ENCODE measurements around the gene ORM1.

The ORM1 gene

DNA sequence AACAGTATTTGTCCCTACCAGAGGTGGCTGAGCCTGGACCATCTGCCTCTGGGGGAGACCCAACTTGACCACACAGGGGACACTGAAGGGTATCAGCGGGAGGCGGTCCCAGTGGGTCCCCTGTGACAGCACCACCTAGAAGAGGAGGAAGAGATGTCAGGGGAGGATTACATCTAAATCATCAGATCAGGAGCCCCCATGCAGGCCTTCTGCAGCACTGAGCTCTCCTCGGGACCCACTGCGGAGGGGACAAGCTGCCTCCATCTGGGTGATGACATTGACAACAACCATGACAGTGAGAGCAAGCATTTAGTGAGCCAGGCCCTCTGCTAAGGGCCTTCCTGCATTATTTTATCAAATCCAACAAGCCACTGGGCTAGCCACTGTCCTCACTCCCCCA lies 19.1 kb downstream of the ORM1 start:
- no peak overlapping the region for H3K4me3 ChIP-seq (ENCODE audit: low read depth, low read length)
- TF ChIP-seq CTCF (IDR thresholded peaks at IDR 0.05; ENCODE audit: low read depth, low read length, missing control alignments) = no peak
- in situ Hi-C loops (cut with HindIII; ENCODE audit: low sequenced_read_pairs) = no loop called here
- DNase-seq (ENCODE audit: low read depth) = no peak

GRCh38 chr9:114342755-114343440 lies 20.0 kb downstream of the ORM1 start:
- in situ Hi-C loops (cut with HindIII; ENCODE audit: low sequenced_read_pairs) = no loop called here
- DNase-seq (ENCODE audit: low read depth) = no peak
- no peak overlapping the region for H3K4me3 ChIP-seq (ENCODE audit: low read depth, low read length)
- no peak for TF ChIP-seq CTCF (IDR thresholded peaks at IDR 0.05; ENCODE audit: low read depth, low read length, missing control alignments)

DNA sequence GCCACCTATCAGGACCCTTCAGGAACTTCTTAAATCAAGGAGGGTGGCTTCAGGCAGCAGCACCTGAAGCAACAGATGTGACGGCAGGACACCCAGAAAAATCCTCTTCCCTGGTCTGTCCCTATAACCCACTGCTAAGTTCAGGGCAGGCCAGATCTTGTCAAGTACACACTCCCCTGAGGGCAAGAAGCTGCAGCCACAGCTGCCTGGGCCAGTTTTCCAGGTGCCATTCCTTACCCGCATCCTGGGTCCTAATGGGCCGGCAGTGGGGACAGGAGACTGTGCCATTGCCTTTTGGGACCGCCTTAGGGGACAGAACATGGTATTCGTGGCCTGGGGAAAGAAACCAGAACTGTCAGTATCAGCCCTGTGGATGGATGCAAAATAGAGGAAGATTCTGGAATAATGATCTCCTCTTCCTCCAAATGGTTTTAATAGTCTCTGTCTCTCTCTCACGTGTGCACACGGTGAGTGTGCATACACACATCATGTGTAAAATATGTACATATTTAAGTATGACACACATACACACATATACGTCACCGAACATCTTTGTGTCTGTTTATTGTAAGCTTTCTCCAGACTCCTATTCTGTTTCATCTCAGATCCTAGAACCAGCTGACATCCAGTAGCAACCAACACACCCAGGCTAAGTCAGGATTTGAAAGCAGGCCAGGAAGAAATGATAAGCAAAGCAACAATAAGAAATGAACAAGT lies 20.7 kb downstream of the ORM1 start:
- in situ Hi-C loops (cut with HindIII; ENCODE audit: low sequenced_read_pairs) = no loop called here
- H3K4me3 ChIP-seq (ENCODE audit: low read depth, low read length) = no peak overlapping the region
- TF ChIP-seq CTCF (IDR thresholded peaks at IDR 0.05; ENCODE audit: low read depth, low read length, missing control alignments) = no peak
- no peak for DNase-seq (ENCODE audit: low read depth)

- DNase-seq (ENCODE audit: low read depth) = no peak
- in situ Hi-C loops (cut with HindIII; ENCODE audit: low sequenced_read_pairs) = no loop called here
- TF ChIP-seq CTCF (IDR thresholded peaks at IDR 0.05; ENCODE audit: low read depth, low read length, missing control alignments) = no peak
- H3K4me3 ChIP-seq (ENCODE audit: low read depth, low read length) = no peak overlapping the region
These were observed 21.3 kb downstream of the ORM1 start for GRCh38 chr9:114344188-114344566.

DNA sequence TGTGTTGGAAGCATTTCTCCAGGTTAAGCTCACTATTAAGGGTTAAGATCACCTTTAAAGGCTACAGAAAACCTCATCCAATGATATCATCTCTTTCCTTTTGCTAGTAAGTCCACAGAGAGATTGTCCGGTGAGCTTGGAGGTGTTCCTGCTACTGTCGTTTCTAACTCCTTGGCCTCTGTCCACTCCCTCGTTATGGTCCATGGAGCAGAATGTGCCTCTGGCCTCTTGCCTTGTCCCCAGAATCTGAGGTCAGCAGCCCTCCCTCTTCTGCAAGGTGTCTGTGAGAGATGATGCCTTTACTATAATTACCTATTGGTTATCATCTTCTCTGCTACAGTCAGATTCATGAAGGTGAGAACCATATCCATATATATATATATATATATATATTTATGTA lies 21.8 kb downstream of the ORM1 start:
- TF ChIP-seq CTCF (IDR thresholded peaks at IDR 0.05; ENCODE audit: low read depth, low read length, missing control alignments) = no peak
- DNase-seq (ENCODE audit: low read depth) = no peak
- in situ Hi-C loops (cut with HindIII; ENCODE audit: low sequenced_read_pairs) = no loop called here
- H3K4me3 ChIP-seq (ENCODE audit: low read depth, low read length) = no peak overlapping the region

DNA sequence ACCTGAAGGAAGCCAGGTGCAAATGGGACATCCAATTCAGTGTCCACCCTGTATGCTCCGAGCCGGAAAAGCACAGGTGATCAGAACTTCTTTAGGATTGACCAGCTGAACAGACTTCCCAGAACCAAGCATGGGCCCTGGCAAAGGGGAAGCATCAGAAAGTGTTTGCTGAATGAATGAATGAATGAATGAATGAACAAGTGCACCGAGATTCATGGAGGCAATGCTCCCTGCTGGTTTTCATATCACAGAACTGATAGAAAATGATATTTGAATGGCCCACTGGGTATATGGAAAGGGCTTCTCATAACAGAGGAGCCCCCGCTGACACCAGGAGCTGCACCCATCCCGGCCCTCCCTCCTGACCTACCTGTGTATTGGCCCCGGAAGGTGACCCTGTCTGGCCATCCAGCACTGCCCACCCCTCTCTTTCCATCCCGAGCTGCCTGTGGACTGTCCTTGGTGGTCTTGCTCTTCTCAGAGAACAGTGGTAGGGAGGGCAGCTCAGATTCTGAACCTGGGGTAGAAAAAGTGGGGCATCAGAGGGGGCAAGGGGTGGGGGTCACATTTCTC lies 22.7 kb downstream of the ORM1 start:
- no peak for DNase-seq (ENCODE audit: low read depth)
- in situ Hi-C loops (cut with HindIII; ENCODE audit: low sequenced_read_pairs) = no loop called here
- no peak for TF ChIP-seq CTCF (IDR thresholded peaks at IDR 0.05; ENCODE audit: low read depth, low read length, missing control alignments)
- H3K4me3 ChIP-seq (ENCODE audit: low read depth, low read length) = no peak overlapping the region

Measured in astrocyte of the cerebellum (primary cell).